PC-3 (cell line): ENCODE measurements around the gene KIF6. TPM values are rescaled to one million over a fixed set of nuclear protein-coding genes. Genes with fewer than 3 reads are reported as not detected.

ENCODE experiments used
- ATAC-seq: fragments of 200-7000 bp; cut with Tn5 transposase; 2 replicates; pipeline ENCODE4 v1.9.1; 2020; ENCODE audit warnings: mild to moderate bottlenecking, moderate library complexity
- BruUV-seq: library from RNA; stranded (reverse); fragments of 400-500 nt; replicated peaks from 2 replicates; lab custom pipeline; 2021; lab: Mats Ljungman, UMichigan
- CTCF ChIA-PET: fragments of 300-600 bp; sonication (Branson Sonifier 250); formaldehyde crosslinking; loops from one replicate; lab custom pipeline; 2022; ENCODE audit warnings: antibody characterized with exemption; lab: Charles Lee
- POLR2A ChIA-PET: fragments of 300-600 bp; sonication (Branson Sonifier 250); formaldehyde crosslinking; loops from one replicate; lab custom pipeline; 2022; ENCODE audit warnings: antibody characterized with exemption; ENCODE audit not compliant: unreplicated experiment; lab: Charles Lee
- DNase-seq: peaks from one replicate; pipeline ENCODE4 v3.0.0-alpha.2; 2015
- H2AFZ ChIP-seq: fragments of 300-600 bp; sonication (generic); 2 replicates; pipeline ENCODE4 v1.6.0; 2016; ENCODE audit warnings: antibody characterized with exemption, low read length
- H3F3A ChIP-seq: fragments of 300-600 bp; sonication (generic); one replicate; pipeline ENCODE4 v1.6.0; 2017; ENCODE audit warnings: antibody characterized with exemption, low read length, control low read depth, mild to moderate bottlenecking; ENCODE audit not compliant: unreplicated experiment
- H3K27ac ChIP-seq: fragments of 300-600 bp; sonication (generic); 2 replicates; pipeline ENCODE4 v1.5.1; 2016; ENCODE audit warnings: mild to moderate bottlenecking, low read length
- H3K27me3 ChIP-seq: fragments of 300-600 bp; sonication (generic); 2 replicates; pipeline ENCODE4 v1.6.1; 2016; ENCODE audit warnings: low read length, mixed read lengths
- H3K36me3 ChIP-seq: fragments of 300-600 bp; sonication (generic); 2 replicates; pipeline ENCODE4 v1.6.1; 2016; ENCODE audit warnings: low read depth, mixed run types, low read length, mixed read lengths
- H3K4me1 ChIP-seq: fragments of 300-600 bp; sonication (generic); 2 replicates; pipeline ENCODE4 v1.5.1; 2016; ENCODE audit warnings: low read length; ENCODE audit not compliant: insufficient read depth
- H3K4me2 ChIP-seq: fragments of 300-600 bp; sonication (generic); 2 replicates; pipeline ENCODE4 v1.6.0; 2016; ENCODE audit warnings: low read length
- H3K4me3 ChIP-seq: fragments of 300-600 bp; sonication (generic); 2 replicates; pipeline ENCODE4 v1.5.1; 2016; ENCODE audit warnings: mild to moderate bottlenecking, low read length, mixed read lengths
- H3K79me2 ChIP-seq: fragments of 300-600 bp; sonication (generic); 2 replicates; pipeline ENCODE4 v1.6.1; 2017; ENCODE audit warnings: low read length, mixed read lengths
- H3K9ac ChIP-seq: fragments of 300-600 bp; sonication (generic); 2 replicates; pipeline ENCODE4 v1.6.0; 2016; ENCODE audit warnings: mild to moderate bottlenecking, low read length
- H3K9me2 ChIP-seq: fragments of 300-600 bp; sonication (generic); replicated peaks from 2 replicates; pipeline ENCODE4 v1.6.1; 2016; ENCODE audit warnings: mixed run types, low read length, mixed read lengths
- H3K9me3 ChIP-seq: fragments of 300-600 bp; sonication (generic); 2 replicates; pipeline ENCODE4 v1.6.1; 2016; ENCODE audit warnings: low read length, mixed read lengths
- H4K20me1 ChIP-seq: fragments of 300-600 bp; sonication (generic); 2 replicates; pipeline ENCODE4 v1.6.1; 2016; ENCODE audit warnings: low read length, mixed read lengths
- EZH2 ChIP-seq: fragments of 300-600 bp; sonication (generic); IDR thresholded peaks from one replicate; pipeline ENCODE4 v1.6.1; 2017; ENCODE audit warnings: antibody characterized with exemption, mild to moderate bottlenecking, low read length; ENCODE audit not compliant: unreplicated experiment
- EZH2phosphoT487 ChIP-seq: fragments of 300-600 bp; sonication (generic); IDR thresholded peaks from 2 replicates; pipeline ENCODE4 v1.6.1; 2018; ENCODE audit warnings: mild to moderate bottlenecking, antibody characterized with exemption, low read length, borderline replicate concordance
- intact Hi-C: fragments of 100-400 bp; cut with micrococcal nuclease; formaldehyde crosslinking; loops from 2 replicates; pipeline ENCODE4 v1.9.0; 2023
- total RNA-seq: library from RNA; depleted of rRNA; stranded (reverse); fragments of >200 nt; gene quantifications from 2 replicates; pipeline ENCODE4 v1.2.3, GENCODE V29; 2014
- TF ChIP-seq, protein P1 (sequence below): fragments of 300-600 bp; sonication (generic); conservative IDR thresholded peaks from 2 replicates; pipeline ENCODE4 v1.5.1; 2017; ENCODE audit warnings: antibody characterized with exemption, low read depth, mild to moderate bottlenecking, low read length

KIF6 gene
- total RNA-seq, 1 experiment from 2014 or later, result 0.07 TPM

DNA sequence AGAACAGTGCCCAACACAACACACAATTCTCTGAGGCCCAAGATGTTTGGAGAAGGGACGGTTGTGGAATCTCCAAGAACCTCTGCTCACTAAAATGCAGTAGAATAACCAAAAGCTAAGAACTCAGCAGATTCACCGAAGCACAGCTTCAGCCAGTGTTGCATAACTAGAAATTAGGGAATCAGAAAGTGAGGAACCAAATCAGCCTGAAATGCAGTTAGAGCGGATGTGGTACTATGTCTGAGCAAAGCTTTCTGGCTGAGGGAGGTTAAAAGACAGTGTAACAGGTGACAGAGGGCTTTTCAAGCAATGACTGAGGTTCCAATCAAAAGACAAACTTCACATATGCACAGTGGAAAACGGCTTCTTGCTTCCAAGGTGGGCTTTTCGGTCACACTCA is 204.8 kb downstream of the KIF6 start:
- Histone ChIP-seq H3F3A (no peaks in the 10 kb centered on the region), H3K4me3 (no peak overlapping the region), H3K27ac (no peak overlapping the region), H3K27me3 (peaks cover 12% of the 10 kb centered on the region; the same call in 1 of the 2 replicates), H3K9me3 (no peaks in the 10 kb centered on the region), H3K4me2 (no peak overlapping the region), H3K9me2 (no peaks in the 10 kb centered on the region), H3K79me2 (no peaks in the 10 kb centered on the region), H2AFZ (no peak overlapping the region), H4K20me1 (no peaks in the 10 kb centered on the region), H3K4me1 (no peaks in the 10 kb centered on the region), H3K9ac (no peak overlapping the region), H3K36me3 (no peaks in the 10 kb centered on the region)
- DNase-seq, result no peak
- ChIA-PET POLR2A (no interaction called here), CTCF (no interaction called here)
- intact Hi-C loops, result no loop called here
- BruUV-seq, result no TSS peak
- ATAC-seq, result no peak
- no peak for TF ChIP-seq EZH2
- TF ChIP-seq, protein P1, sequence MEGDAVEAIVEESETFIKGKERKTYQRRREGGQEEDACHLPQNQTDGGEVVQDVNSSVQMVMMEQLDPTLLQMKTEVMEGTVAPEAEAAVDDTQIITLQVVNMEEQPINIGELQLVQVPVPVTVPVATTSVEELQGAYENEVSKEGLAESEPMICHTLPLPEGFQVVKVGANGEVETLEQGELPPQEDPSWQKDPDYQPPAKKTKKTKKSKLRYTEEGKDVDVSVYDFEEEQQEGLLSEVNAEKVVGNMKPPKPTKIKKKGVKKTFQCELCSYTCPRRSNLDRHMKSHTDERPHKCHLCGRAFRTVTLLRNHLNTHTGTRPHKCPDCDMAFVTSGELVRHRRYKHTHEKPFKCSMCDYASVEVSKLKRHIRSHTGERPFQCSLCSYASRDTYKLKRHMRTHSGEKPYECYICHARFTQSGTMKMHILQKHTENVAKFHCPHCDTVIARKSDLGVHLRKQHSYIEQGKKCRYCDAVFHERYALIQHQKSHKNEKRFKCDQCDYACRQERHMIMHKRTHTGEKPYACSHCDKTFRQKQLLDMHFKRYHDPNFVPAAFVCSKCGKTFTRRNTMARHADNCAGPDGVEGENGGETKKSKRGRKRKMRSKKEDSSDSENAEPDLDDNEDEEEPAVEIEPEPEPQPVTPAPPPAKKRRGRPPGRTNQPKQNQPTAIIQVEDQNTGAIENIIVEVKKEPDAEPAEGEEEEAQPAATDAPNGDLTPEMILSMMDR, result no peak
- no peak for TF ChIP-seq EZH2phosphoT487

DNA sequence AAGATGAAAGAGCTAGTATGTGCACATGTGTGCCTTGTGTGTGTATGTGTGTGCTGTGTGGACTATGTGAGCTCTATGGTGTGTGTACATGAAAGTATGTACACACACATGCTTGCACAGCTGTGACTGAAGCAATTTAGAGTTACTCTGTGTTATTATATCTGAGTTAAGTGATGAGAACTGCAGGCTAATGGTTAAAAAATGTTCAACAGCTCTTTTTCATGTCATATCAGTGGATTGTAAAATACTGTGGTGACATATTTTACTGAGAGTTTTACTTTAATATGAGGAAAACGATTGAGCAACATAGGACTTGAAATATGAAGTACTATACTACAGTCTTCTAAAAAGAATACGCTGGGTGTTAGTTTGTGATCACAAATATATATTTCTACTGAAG is 207.0 kb downstream of the KIF6 start:
- Histone ChIP-seq H3K9ac (no peak overlapping the region), H3K36me3 (no peaks in the 10 kb centered on the region), H3K9me3 (no peaks in the 10 kb centered on the region), H3K4me2 (no peak overlapping the region), H3F3A (no peaks in the 10 kb centered on the region), H3K4me3 (no peak overlapping the region), H3K27ac (no peak overlapping the region), H3K79me2 (no peaks in the 10 kb centered on the region), H3K4me1 (no peaks in the 10 kb centered on the region), H4K20me1 (no peaks in the 10 kb centered on the region), H3K27me3 (peaks cover 14% of the 10 kb centered on the region; the same call in 1 of the 2 replicates), H3K9me2 (no peaks in the 10 kb centered on the region), H2AFZ (no peak overlapping the region)
- ATAC-seq, result no peak
- intact Hi-C loops, result no loop called here
- DNase-seq, result no peak
- CTCF ChIA-PET, result no interaction called here
- TF ChIP-seq EZH2phosphoT487, result no peak
- TF ChIP-seq EZH2, result no peak
- TF ChIP-seq, protein P1, result no peak
- no TSS peak for BruUV-seq
- POLR2A ChIA-PET, result no interaction called here

DNA sequence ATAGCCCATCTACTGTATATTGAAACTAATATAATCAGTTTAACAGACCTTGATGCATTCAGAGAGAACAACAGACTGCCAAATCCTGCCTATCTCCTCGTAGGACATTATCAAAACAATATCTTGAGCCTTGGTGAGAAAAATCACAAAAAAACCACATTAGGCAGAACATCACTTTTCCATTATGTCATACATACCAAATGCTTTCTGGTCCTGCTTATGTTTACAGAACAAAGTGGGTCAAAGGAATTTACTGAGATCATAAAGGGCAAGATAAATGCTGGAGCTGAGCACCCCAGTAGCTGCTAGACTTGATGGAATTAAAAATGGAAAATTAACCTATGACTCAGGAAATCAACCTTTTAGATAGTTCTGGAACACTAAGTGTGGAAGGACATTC is 207.5 kb downstream of the KIF6 start:
- BruUV-seq, result no TSS peak
- ChIA-PET CTCF (no interaction called here), POLR2A (no interaction called here)
- no peak for DNase-seq
- no peaks in the 10 kb centered on the region for H3K79me2 ChIP-seq
- peaks cover 14% of the 10 kb centered on the region; the same call in 1 of the 2 replicates for H3K27me3 ChIP-seq
- H3K9ac ChIP-seq, result no peak overlapping the region
- H3K36me3 ChIP-seq, result no peaks in the 10 kb centered on the region
- no peaks in the 10 kb centered on the region for H3F3A ChIP-seq
- H2AFZ ChIP-seq, result no peak overlapping the region
- H3K4me2 ChIP-seq, result no peak overlapping the region
- H4K20me1 ChIP-seq, result no peaks in the 10 kb centered on the region
- H3K27ac ChIP-seq, result no peak overlapping the region
- intact Hi-C loops, result no loop called here
- H3K9me3 ChIP-seq, result no peaks in the 10 kb centered on the region
- H3K9me2 ChIP-seq, result no peaks in the 10 kb centered on the region
- TF ChIP-seq, protein P1, result no peak
- no peak for TF ChIP-seq EZH2
- no peak for TF ChIP-seq EZH2phosphoT487
- no peaks in the 10 kb centered on the region for H3K4me1 ChIP-seq
- H3K4me3 ChIP-seq, result no peak overlapping the region
- ATAC-seq, result no peak
